Stimulated activated CD4-positive, alpha-beta T cell treated with anti-CD3 and anti-CD28 coated beads, Interleukin-15, amount 100 ng/mL, for 48 hours (primary cell): ENCODE data around the gene ALDH2.
"Not testable (repeated sequence)": the region's sequence is repeated elsewhere in the genome, so short reads cannot be mapped to it uniquely, and the experiment has no call there.

ENCODE experiments used
- DNase-seq, 2 donors: peaks; one replicate each; pipeline ENCODE4 v3.0.0-alpha.2; 2020; ENCODE audit warnings: low read depth in 2 of 2

The ALDH2 gene

GRCh38 chr12:111788178-111788654 lies 21.5 kb downstream of the ALDH2 start:
- no peak for DNase-seq

DNA sequence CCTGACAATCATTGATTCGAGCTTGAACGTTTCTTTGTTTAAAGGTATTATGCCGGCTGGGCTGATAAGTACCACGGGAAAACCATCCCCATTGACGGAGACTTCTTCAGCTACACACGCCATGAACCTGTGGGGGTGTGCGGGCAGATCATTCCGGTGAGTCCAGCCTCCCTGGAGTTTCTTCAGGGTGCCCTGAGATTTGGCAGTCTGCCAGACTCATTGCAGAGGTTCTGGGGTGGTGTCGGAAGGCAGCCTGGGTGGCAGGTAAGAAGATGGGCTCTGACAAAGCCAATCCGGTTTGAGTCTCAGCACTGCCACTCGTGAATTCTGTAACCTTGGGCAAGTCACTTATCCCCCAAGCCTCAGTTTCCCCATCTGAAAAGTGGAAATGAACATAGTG lies 23.0 kb downstream of the ALDH2 start:
- no peak for DNase-seq

GRCh38 chr12:111791507-111791906 lies 24.8 kb downstream of the ALDH2 start:
- no peak for DNase-seq

GRCh38 chr12:111792155-111792855 lies 25.6 kb downstream of the ALDH2 start:
- no peak for DNase-seq

DNA sequence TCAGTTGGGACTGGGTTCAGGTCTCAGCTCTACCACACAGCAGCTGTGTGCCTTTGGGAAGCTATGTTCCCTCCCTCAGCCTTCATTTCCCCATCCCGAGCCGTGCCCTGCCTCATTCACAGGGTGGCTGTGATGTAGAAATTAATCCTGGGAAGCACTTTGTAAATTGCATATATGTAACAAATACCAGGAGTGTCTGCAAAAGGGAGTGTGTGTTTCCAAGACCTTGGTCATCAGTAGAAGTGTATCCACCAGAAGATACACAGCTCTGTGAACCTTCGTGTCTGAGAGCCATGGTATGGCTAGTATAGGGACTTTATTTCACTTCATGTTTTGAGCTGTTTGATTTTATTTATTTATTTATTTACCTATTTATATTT lies 26.1 kb downstream of the ALDH2 start:
- no peak for DNase-seq

GRCh38 chr12:111798182-111798581 lies 31.4 kb downstream of the ALDH2 start:
- DNase-seq = no peak

DNA sequence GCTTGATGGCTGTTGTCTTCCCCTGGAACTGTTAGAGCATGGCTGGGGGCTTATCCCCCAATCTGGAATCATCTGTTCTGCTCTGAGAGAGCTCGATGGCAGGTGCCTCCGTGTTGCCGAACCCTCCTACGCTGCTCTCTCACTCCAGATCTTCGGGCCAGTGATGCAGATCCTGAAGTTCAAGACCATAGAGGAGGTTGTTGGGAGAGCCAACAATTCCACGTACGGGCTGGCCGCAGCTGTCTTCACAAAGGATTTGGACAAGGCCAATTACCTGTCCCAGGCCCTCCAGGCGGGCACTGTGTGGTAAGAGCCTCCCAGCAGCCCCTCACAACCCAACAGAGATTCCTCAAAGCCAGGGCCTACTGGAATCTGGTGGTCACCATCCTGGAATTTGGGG lies 33.0 kb downstream of the ALDH2 start:
- no peak for DNase-seq

DNA sequence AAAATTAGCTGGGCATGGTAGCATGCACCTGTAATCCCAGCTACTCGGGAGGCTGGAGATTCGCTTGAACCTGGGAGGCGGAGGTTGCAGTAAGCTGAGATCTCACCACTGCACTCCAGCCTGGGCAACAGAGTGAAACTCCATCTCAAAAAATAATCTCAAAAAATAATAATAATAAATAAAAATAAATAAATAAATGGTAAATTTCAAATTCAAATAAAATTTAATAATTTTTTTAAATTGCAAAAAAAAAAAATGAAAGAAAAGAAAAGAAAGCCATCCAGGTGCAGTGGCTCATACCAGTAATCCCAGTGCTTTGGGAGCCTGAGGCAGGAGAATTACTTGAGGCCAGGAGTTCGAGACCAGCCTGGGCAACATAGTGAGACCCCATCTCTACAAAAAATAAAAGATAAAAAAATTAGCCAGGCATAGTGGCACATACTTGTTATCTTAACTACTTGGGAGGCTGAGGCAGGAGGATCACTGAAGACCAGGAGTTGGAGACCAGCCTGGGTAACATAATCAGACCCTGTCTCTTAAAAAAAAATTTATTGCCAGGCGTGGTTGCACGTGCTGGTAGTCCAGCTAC lies 36.4 kb downstream of the ALDH2 start:
- no peak for DNase-seq

DNA sequence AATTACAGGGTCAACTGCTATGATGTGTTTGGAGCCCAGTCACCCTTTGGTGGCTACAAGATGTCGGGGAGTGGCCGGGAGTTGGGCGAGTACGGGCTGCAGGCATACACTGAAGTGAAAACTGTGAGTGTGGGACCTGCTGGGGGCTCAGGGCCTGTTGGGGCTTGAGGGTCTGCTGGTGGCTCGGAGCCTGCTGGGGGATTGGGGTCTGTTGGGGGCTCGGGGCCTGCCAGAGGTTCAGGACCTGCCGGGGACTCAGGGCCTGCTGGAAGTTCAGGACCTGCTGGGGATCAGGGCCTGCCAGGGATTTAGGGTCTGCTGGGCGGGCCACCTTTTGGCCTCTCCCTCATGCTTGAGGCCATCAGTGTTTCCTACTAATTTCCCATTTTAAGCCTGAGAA lies 37.1 kb downstream of the ALDH2 start:
- no peak for DNase-seq

DNA sequence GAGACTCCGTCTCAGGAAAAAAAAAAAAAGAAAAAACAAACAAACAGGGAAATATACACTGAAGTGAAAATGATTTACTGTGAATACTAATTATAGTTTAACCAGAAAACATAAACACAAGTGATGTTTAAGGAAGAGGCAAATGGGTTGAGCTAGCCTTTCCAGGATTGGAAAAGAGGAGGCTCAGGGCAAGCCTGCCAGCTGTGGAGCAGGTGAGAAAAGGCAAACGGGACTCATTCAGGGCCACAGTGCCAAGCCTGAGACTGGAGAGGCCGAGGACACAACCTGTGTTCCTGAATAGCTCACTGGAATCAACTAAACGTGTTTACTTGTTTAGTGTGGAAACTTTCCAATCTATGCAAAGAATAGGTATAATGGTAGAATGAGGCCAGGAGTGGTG lies 39.6 kb downstream of the ALDH2 start:
- DNase-seq = no peak

DNA sequence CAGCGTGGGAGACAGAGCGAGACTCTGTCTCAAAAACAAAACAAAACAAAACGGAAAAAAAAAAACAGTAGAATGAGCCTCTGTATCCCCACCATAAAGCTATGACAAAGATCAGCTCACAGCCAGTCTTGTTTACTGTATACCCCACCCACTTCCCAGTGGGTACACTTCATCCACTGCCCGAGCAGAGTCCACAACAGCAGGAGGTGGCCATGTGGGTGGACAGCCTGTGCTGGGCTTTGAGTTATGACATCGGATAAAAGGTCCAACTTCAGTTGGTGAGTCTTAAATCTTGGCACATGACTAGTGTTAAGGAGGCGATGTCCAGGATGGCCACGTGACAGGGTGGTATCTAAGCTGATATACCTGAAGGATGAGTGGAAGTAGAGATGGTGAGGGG lies 40.5 kb downstream of the ALDH2 start:
- no peak for DNase-seq

- DNase-seq = peak; percentile 30 to 52
These were observed 46.4 kb downstream of the ALDH2 start for GRCh38 chr12:111812881-111813741.

GRCh38 chr12:111816065-111816615 lies 49.4 kb downstream of the ALDH2 start:
- DNase-seq = no peak

- DNase-seq = not testable (repeated sequence)
These were observed 50.2 kb downstream of the ALDH2 start for GRCh38 chr12:111816898-111817297.

- no peak for DNase-seq
These were observed 51.6 kb downstream of the ALDH2 start for GRCh38 chr12:111818340-111818739.

DNA sequence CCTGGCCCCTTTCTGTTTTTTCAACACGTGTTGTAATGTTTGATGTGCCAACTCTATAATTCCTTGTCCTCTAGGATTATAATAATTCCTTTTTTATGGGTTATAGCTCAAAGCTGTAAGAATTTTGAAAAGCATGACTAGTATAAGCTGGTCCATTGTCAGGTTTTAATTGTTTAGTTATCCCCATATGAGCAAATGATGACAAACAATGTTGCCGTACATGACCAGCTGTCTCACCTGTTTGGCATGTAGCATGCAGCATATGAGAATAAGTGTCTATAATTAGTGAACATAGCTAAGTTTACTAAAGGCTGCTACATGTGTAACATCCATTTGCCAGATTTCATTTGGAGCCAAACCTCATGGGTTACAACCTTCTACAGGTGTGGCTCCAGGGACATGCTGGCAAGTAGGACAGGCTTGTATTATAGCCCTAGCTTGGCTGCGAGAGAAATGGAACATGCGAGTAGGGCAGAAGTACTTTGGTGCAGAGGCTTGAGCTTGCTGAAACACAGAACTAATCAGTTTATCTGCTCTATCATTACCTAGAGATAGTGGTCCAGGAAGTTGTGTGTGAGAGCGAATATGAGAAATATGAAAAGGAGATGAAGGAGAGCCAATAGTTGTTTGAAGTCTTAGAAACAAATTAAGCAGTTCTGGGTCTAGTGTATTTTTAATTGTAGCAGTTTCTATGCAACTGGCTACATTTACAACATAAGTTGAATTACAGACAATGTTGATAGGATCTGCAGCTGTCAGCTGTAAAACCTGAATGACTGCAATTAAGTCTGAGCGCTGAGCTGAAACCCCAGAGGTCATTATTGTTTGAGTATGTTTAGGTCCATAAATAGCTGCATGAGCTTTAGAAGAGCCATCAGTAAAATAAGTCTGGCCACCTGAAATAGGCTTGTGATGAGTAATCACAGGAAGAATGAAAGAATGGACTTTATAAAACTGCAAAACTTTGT lies 52.7 kb downstream of the ALDH2 start:
- no peak for DNase-seq

DNA sequence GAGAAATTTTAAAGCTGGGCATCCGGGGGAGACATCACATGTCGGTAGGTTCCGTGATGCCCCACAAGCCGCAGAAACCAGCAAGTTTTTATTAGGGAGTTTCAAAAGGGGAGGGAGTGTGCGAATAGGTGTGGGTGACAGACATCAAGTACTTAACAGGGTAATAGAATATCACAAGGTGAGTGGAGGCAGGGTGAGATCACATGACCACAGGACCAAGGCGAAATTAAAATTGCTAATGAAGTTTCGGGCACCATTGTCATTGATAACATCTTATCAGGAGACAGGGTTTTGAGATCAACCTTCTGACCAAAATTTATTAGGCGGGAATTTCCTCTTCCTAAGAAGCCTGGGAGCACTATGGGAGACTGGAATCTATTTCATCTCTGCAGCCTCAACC lies 54.1 kb downstream of the ALDH2 start:
- not testable (repeated sequence) for DNase-seq

GRCh38 chr12:111822886-111823285 lies 56.2 kb downstream of the ALDH2 start:
- no peak for DNase-seq

DNA sequence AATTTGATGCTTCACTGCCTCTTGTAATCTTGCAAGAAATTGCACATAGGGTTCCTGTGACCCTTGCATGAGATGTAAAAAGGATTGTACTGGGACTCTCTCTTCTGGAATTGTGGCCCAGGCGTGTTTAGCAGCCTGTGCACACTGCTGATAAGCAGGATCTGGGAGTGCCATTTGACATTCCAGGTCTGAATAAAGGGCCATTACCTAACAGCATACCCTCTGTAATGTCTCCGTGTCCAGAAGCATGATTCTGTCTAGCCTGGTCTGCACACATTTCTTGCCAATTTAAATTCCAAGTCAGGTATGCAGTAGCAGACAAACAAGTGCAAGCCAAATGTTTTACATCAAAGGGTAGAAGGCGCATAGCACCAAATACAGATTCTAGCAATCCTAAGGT lies 57.2 kb downstream of the ALDH2 start:
- no peak for DNase-seq

DNA sequence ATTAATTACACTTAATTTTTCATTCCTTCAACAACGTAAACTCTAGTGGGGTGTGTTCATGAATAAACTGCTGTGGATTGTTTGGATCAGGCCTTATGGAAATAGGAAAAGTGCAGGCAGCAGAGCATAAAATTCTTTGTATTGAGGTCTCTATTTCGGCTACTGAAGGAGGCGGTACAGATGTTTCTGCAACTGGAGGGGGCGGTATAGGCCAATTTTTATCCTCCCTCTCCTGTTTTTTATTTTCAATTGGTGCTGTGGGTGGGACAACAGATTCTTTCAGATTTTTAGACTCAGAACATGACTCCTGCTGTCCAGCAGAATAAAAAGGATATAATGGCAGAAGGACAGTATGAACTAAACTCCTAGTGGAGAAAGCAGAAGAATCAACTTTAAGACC lies 57.6 kb downstream of the ALDH2 start:
- not testable (repeated sequence) for DNase-seq

- no peak for DNase-seq
These were observed 58.8 kb downstream of the ALDH2 start for GRCh38 chr12:111825509-111825908.
